ENCODE data around the gene STIMATE.

The STIMATE gene

GRCh38 chr3:52811452-52812011, 85.8 kb downstream of the STIMATE start (continued):
- TF ChIP-seq ZNF280C (tag by site-specific recombination; IDR thresholded peaks at IDR 0.05) (no peak), ZNF341 (tag by site-specific recombination; IDR thresholded peaks at IDR 0.05; ENCODE audit: low read depth) (no peak), PRDM2 (tag by site-specific recombination; IDR thresholded peaks at IDR 0.05; ENCODE audit: borderline replicate concordance) (no peak), GLIS1 (tag by site-specific recombination; IDR thresholded peaks at IDR 0.05) (no peak), PRDM4 (tag by site-specific recombination; IDR thresholded peaks at IDR 0.05) (no peak), ZBTB21 (tag by site-specific recombination; IDR thresholded peaks at IDR 0.05) (no peak), ZBTB17 (tag by site-specific recombination; IDR thresholded peaks at IDR 0.05) (no peak)

GRCh38 chr3:52810923-52811322, 86.4 kb downstream of the STIMATE start:
- Histone ChIP-seq H3K4me1 (ENCODE audit: control insufficient read depth, insufficient read depth, low read length) (no peaks in the 10 kb centered on the region), H3K27ac (ENCODE audit: extremely low read depth, low read depth, low read length) (no peak overlapping the region), H3K9me3 (ENCODE audit: control insufficient read depth, insufficient read depth, low read depth, low read length) (no peaks in the 10 kb centered on the region), H3K36me3 (ENCODE audit: control insufficient read depth in 2 of 2, insufficient read depth in 1 of 2, low read length in 2 of 2) (no peaks in the 10 kb centered on the region), H3K4me3 (ENCODE audit: low read depth, low read length) (no peak overlapping the region)
- ChIA-PET POLR2A (no interaction called here), CTCF (interaction anchor here (0.6 to 1.7 kb wide), 3 partner anchors 10 to 12 kb away, joined by 3 to 9 read pairs (median 7); no protein-coding TSS in a partner anchor)
- TF ChIP-seq ZFP41 (tag by site-specific recombination; IDR thresholded peaks at IDR 0.05; ENCODE audit: borderline replicate concordance) (no peak), ZNF423 (tag by site-specific recombination; IDR thresholded peaks at IDR 0.05) (no peak), ATF2 (tag by site-specific recombination; IDR thresholded peaks at IDR 0.05; ENCODE audit: low read depth) (no peak), CTCF (tag by site-specific recombination; IDR thresholded peaks at IDR 0.05) (no peak), SP3 (tag by site-specific recombination; IDR thresholded peaks at IDR 0.05) (no peak)

Measured in HEK293 (cell line).